Measurements from ENCODE around the gene NBPF19. TPM values are rescaled to one million over a fixed set of nuclear protein-coding genes. Genes with fewer than 3 reads are reported as not detected.
A peak's percentile ranks its signal among the peaks of the same experiment; 100 is the strongest.
"Not testable (repeated sequence)": the region's sequence is repeated elsewhere in the genome, so short reads cannot be mapped to it uniquely, and the experiment has no call there.

Gene NBPF19
- total RNA-seq (6.4 TPM), polyA plus RNA-seq (7.3 TPM)
- long read RNA-seq, donor 1, result 0 reads
- long read RNA-seq, donor 2, partial matches to known transcripts, result 5 of 5 reads
- long read RNA-seq, donor 2, other reads (novel, unspliced or antisense), result 0 of 5 reads
- long read RNA-seq, donor 3, result 0 reads
- long read RNA-seq, donor 4, result 0 reads
- long read RNA-seq, donor 5, partial matches to known transcripts, result 8 of 8 reads
- long read RNA-seq, donor 5, other reads (novel, unspliced or antisense), result 0 of 8 reads
- long read RNA-seq, donor 6, result 0 reads
- long read RNA-seq, donor 7, result 0 reads
- long read RNA-seq, donor 8, result 0 reads
- long read RNA-seq, donor 9, result 0 reads
- long read RNA-seq, donor 10, partial matches to known transcripts, result 7 of 7 reads
- long read RNA-seq, donor 10, other reads (novel, unspliced or antisense), result 0 of 7 reads

- H3K4me3 ChIP-seq (ENCODE audit: low read length in 2 of 2); DNase-seq (ENCODE audit: low read depth in 6 of 9, low spot score in 9 of 9); H3K9me3 ChIP-seq (ENCODE audit: control insufficient read depth in 2 of 2, insufficient read depth in 1 of 2, low read length in 1 of 2); H3K27ac ChIP-seq (ENCODE audit: low read depth in 1 of 2, low read length in 1 of 2); H3K36me3 ChIP-seq (ENCODE audit: control insufficient read depth in 2 of 2, insufficient read depth in 2 of 2, low read length in 1 of 2); H3K27me3 ChIP-seq (ENCODE audit: control insufficient read depth in 2 of 2, insufficient read depth in 1 of 2, low read length in 1 of 2); H3K4me1 ChIP-seq (ENCODE audit: control insufficient read depth in 2 of 2, insufficient read depth in 2 of 2, low read length in 2 of 2): not testable (repeated sequence)
- 92% methylated on average over 1 of the region's 2 CpGs for WGBS
These were observed at the start of gene NBPF19 for GRCh38 chr1:149474745-149475144. Gene NBPF19 (plus strand): TSS chr1:149475045. CDS start chr1:149475933, 888 bp downstream.

- not testable (repeated sequence) for H3K36me3 ChIP-seq (ENCODE audit: control insufficient read depth in 2 of 2, insufficient read depth in 2 of 2, low read length in 1 of 2); H3K4me1 ChIP-seq (ENCODE audit: control insufficient read depth in 2 of 2, insufficient read depth in 2 of 2, low read length in 2 of 2); H3K27me3 ChIP-seq (ENCODE audit: control insufficient read depth in 2 of 2, insufficient read depth in 1 of 2, low read length in 1 of 2); DNase-seq (ENCODE audit: low read depth in 6 of 9, low spot score in 9 of 9); H3K9me3 ChIP-seq (ENCODE audit: control insufficient read depth in 2 of 2, insufficient read depth in 1 of 2, low read length in 1 of 2); H3K4me3 ChIP-seq (ENCODE audit: low read length in 2 of 2); H3K27ac ChIP-seq (ENCODE audit: low read depth in 1 of 2, low read length in 1 of 2)
- WGBS, result 95% methylated on average over 2 of the region's 3 CpGs
These were observed 46.5 kb upstream of the NBPF19 start for GRCh38 chr1:149428317-149428716.

DNA sequence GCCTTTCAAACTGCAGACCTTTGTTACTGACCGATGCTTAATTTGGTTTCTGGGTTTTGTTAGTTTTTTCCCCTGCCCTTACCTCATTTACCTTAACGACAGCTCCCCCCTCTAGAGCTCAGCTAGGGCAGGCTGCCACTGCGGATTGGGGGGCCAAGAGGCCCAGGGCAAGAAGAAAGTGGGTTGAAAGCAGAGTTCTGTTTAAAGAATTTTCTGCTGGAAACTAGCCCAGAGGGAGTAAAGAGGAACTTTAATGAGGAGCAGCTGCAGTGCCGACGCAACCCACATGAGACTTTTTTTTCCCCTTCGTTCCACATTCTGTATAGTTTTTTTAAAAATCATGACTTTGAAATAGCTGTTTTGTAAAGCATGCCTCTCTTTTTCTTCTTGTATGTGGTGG, 29.4 kb upstream of the NBPF19 start:
- not testable (repeated sequence) for H3K27me3 ChIP-seq (ENCODE audit: control insufficient read depth in 2 of 2, insufficient read depth in 1 of 2, low read length in 1 of 2); H3K4me3 ChIP-seq (ENCODE audit: low read length in 2 of 2); H3K4me1 ChIP-seq (ENCODE audit: control insufficient read depth in 2 of 2, insufficient read depth in 2 of 2, low read length in 2 of 2); H3K36me3 ChIP-seq (ENCODE audit: control insufficient read depth in 2 of 2, insufficient read depth in 2 of 2, low read length in 1 of 2); H3K9me3 ChIP-seq (ENCODE audit: control insufficient read depth in 2 of 2, insufficient read depth in 1 of 2, low read length in 1 of 2)
- peak overlapping the region in 1 of 2 donors; percentile 43 for H3K27ac ChIP-seq (ENCODE audit: low read depth in 1 of 2, low read length in 1 of 2)
- under 1% methylated on average over 5 of the region's 6 CpGs for WGBS
- DNase-seq (ENCODE audit: low read depth in 6 of 9, low spot score in 9 of 9), result peak in 3 of 9 donors; percentile 0 to 21 (median 1)

DNA sequence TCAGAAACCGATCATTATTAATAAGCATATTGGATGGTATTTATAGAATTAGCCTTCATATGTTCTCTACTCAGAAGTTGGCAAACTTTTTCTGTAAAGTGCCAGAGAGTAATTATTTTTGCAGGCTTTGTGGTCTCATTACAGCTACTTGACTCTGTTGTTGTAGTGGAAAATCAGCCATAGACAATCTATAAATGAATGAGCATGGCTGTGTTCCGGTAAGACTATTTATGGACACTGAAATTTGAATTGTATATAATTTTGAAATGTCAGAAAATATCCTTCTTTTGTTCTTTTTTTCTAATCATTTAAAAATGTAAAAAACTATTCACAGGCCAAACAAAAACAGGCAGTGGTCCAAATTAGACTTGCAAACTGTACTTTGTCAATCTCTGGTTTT, 22.6 kb upstream of the NBPF19 start:
- not testable (repeated sequence) for H3K36me3 ChIP-seq (ENCODE audit: control insufficient read depth in 2 of 2, insufficient read depth in 2 of 2, low read length in 1 of 2); H3K4me1 ChIP-seq (ENCODE audit: control insufficient read depth in 2 of 2, insufficient read depth in 2 of 2, low read length in 2 of 2); H3K27ac ChIP-seq (ENCODE audit: low read depth in 1 of 2, low read length in 1 of 2); H3K9me3 ChIP-seq (ENCODE audit: control insufficient read depth in 2 of 2, insufficient read depth in 1 of 2, low read length in 1 of 2); H3K4me3 ChIP-seq (ENCODE audit: low read length in 2 of 2); H3K27me3 ChIP-seq (ENCODE audit: control insufficient read depth in 2 of 2, insufficient read depth in 1 of 2, low read length in 1 of 2); DNase-seq (ENCODE audit: low read depth in 6 of 9, low spot score in 9 of 9)
- 97% methylated on average over 1 of the region's 2 CpGs for WGBS

DNA sequence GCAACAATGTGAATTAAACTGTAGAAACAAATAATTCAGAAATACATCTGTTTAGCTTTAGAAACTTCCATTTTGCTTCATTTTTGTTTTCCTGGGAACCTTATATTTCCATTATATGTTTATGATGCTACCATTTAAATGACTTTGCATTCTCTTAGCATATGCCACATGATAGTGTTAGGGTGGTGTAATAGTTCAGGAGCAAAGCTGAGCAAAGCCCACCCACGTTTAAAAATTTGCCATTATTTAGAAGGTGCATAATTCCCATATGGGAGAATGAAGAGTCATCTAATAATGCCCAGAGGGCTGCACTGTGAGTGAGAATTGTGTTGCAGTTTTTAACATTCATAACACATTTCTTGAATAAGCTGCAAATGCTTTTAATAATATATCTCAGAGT, 22.2 kb upstream of the NBPF19 start:
- H3K4me1 ChIP-seq (ENCODE audit: control insufficient read depth in 2 of 2, insufficient read depth in 2 of 2, low read length in 2 of 2); H3K27ac ChIP-seq (ENCODE audit: low read depth in 1 of 2, low read length in 1 of 2); H3K4me3 ChIP-seq (ENCODE audit: low read length in 2 of 2); DNase-seq (ENCODE audit: low read depth in 6 of 9, low spot score in 9 of 9); H3K9me3 ChIP-seq (ENCODE audit: control insufficient read depth in 2 of 2, insufficient read depth in 1 of 2, low read length in 1 of 2); H3K27me3 ChIP-seq (ENCODE audit: control insufficient read depth in 2 of 2, insufficient read depth in 1 of 2, low read length in 1 of 2); H3K36me3 ChIP-seq (ENCODE audit: control insufficient read depth in 2 of 2, insufficient read depth in 2 of 2, low read length in 1 of 2): not testable (repeated sequence)
- no CpG with 5 or more reads among the region's 1 CpG for WGBS

DNA sequence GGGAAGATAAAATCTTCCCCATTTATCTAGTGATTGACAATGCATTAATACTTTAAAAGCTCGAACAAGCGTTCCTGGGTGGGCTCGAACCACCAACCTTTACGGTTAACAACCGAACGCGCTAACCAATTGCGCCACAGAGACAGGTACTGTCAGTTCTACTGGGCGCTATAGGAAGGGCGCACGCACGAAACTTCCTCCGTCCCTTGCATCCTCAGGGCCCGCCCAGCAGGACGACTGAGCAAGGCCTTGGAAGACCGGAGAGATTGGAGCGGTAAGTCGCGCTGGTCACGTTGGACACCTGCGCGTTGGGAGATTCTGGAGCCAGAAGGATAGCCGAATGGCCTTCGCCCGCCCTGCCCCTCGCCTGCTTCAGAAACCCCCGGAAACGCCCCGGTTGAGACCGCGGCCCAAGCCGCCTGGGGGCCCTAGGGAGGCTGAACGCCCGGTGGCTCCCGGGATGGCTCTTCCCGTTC, 83.5 kb downstream of the NBPF19 start:
- not testable (repeated sequence) for H3K27me3 ChIP-seq (ENCODE audit: control insufficient read depth in 2 of 2, insufficient read depth in 1 of 2, low read length in 1 of 2); H3K9me3 ChIP-seq (ENCODE audit: control insufficient read depth in 2 of 2, insufficient read depth in 1 of 2, low read length in 1 of 2); H3K27ac ChIP-seq (ENCODE audit: low read depth in 1 of 2, low read length in 1 of 2); H3K36me3 ChIP-seq (ENCODE audit: control insufficient read depth in 2 of 2, insufficient read depth in 2 of 2, low read length in 1 of 2); H3K4me1 ChIP-seq (ENCODE audit: control insufficient read depth in 2 of 2, insufficient read depth in 2 of 2, low read length in 2 of 2)
- peak overlapping the region; percentile 36 to 44 for H3K4me3 ChIP-seq (ENCODE audit: low read length in 2 of 2)
- peak in 7 of 9 donors; percentile 20 to 78 (median 34) for DNase-seq (ENCODE audit: low read depth in 6 of 9, low spot score in 9 of 9)
- 3% methylated on average over 34 of the region's 36 CpGs for WGBS

- DNase-seq (ENCODE audit: low read depth in 6 of 9, low spot score in 9 of 9); H3K9me3 ChIP-seq (ENCODE audit: control insufficient read depth in 2 of 2, insufficient read depth in 1 of 2, low read length in 1 of 2); H3K36me3 ChIP-seq (ENCODE audit: control insufficient read depth in 2 of 2, insufficient read depth in 2 of 2, low read length in 1 of 2); H3K27me3 ChIP-seq (ENCODE audit: control insufficient read depth in 2 of 2, insufficient read depth in 1 of 2, low read length in 1 of 2); H3K27ac ChIP-seq (ENCODE audit: low read depth in 1 of 2, low read length in 1 of 2); H3K4me3 ChIP-seq (ENCODE audit: low read length in 2 of 2); H3K4me1 ChIP-seq (ENCODE audit: control insufficient read depth in 2 of 2, insufficient read depth in 2 of 2, low read length in 2 of 2): not testable (repeated sequence)
- WGBS, result 99% methylated on average over 18 of the region's 23 CpGs
These were observed 87.0 kb downstream of the NBPF19 start for GRCh38 chr1:149561806-149562205.

DNA sequence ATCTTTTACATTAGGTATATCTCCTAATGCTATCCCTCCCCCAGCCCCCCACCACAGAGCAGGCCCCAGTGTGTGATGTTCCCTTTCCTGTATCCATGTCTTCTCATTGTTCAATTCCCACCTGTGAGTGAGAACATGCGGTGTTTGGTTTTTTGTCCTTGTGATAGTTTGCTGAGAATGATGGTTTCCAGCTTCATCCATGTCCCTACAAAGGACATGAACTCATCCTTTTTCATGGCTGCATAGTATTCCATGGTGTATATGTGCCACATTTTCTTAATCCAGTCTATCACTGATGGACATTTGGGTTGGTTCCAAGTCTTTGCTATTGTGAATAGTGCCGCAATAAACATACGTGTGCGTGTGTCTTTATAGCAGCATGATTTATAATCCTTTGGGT, 90.6 kb downstream of the NBPF19 start:
- not testable (repeated sequence) for H3K27ac ChIP-seq (ENCODE audit: low read depth in 1 of 2, low read length in 1 of 2); H3K4me3 ChIP-seq (ENCODE audit: low read length in 2 of 2); H3K4me1 ChIP-seq (ENCODE audit: control insufficient read depth in 2 of 2, insufficient read depth in 2 of 2, low read length in 2 of 2); H3K27me3 ChIP-seq (ENCODE audit: control insufficient read depth in 2 of 2, insufficient read depth in 1 of 2, low read length in 1 of 2); H3K9me3 ChIP-seq (ENCODE audit: control insufficient read depth in 2 of 2, insufficient read depth in 1 of 2, low read length in 1 of 2); DNase-seq (ENCODE audit: low read depth in 6 of 9, low spot score in 9 of 9); H3K36me3 ChIP-seq (ENCODE audit: control insufficient read depth in 2 of 2, insufficient read depth in 2 of 2, low read length in 1 of 2)
- 100% methylated on average over 1 of the region's 4 CpGs for WGBS

DNA sequence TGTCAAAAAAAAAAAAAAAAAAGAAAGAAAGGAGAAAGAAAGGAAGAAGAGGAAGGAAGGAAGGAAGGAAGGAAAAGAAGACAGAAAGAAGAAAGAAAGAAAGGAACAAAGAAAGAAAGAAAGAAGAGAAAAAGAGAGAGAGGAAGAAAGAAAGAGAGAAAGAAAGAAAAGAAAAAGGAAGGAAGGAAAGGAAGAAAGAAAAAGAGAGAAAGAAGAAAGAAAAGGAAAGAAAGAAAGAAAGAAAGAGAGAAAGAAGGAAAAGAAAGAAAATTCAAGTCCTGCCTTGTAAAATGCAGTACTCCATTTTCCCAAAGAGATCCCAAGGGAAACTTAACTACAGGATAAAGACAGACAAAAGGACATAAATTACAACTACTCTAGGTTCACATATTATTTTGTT, 97.9 kb downstream of the NBPF19 start:
- H3K4me3 ChIP-seq (ENCODE audit: low read length in 2 of 2); DNase-seq (ENCODE audit: low read depth in 6 of 9, low spot score in 9 of 9); H3K27me3 ChIP-seq (ENCODE audit: control insufficient read depth in 2 of 2, insufficient read depth in 1 of 2, low read length in 1 of 2); H3K36me3 ChIP-seq (ENCODE audit: control insufficient read depth in 2 of 2, insufficient read depth in 2 of 2, low read length in 1 of 2); H3K27ac ChIP-seq (ENCODE audit: low read depth in 1 of 2, low read length in 1 of 2); H3K4me1 ChIP-seq (ENCODE audit: control insufficient read depth in 2 of 2, insufficient read depth in 2 of 2, low read length in 2 of 2); H3K9me3 ChIP-seq (ENCODE audit: control insufficient read depth in 2 of 2, insufficient read depth in 1 of 2, low read length in 1 of 2): not testable (repeated sequence)
